Fibroblast of skin of right quadriceps (primary cell): Measurements from ENCODE around the gene PEX7.
"Not testable (repeated sequence)": the region's sequence is repeated elsewhere in the genome, so short reads cannot be mapped to it uniquely, and the experiment has no call there.

Experiments used
- DNase-seq: peaks from one replicate; pipeline ENCODE4 v3.0.0-alpha.2; 2013

The PEX7 gene

GRCh38 chr6:136846477-136846876 is 24.1 kb downstream of the PEX7 start:
- not testable (repeated sequence) for DNase-seq

DNA sequence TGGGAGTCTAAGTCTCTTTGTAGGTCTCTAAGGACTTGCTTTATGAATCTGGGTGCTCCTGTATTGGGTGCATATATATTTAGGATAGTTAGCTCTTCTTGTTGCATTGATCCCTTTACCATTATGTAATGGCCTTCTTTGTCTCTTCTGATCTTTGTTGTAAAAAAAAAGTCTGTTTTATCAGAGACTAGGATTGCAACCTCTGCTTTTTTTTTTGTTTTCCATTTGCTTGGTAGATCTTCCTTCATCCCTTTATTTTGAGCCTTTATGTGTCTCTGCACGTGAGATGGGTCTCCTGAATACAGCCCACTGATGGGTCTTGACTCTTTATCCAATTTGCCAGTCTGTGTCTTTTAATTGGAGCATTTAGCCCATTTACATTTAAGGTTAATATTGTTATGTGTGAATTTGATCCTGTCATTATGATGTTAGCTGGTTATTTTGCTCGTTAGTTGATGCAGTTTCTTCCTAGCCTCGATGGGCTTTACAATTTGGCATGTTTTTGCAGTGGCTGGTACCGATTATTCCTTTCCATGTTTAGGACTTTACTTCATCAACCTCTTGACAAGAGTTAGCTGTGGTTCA is 27.7 kb downstream of the PEX7 start:
- peak; percentile 26 for DNase-seq

GRCh38 chr6:136859430-136859829 is 37.0 kb downstream of the PEX7 start:
- no peak for DNase-seq

GRCh38 chr6:136860043-136860442 is 37.7 kb downstream of the PEX7 start:
- no peak for DNase-seq

DNA sequence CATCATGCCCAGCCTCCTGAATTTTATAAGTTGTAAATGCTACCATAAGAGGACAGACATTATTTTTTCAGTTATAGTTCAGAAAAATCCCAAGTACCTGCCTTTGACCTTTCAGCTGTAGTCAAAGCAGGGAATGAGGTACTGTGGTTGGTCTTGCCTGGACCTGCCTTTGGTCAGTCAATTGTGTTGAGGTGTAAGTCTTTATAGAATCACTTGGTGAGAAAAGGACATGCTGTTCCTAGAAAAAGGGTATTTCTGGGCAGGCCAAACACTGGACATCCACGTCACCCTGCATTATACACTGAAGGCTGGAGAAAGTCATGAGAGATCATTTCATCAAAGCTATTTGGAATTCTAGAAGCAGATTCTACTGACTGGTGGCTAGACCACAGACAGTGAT is 40.3 kb downstream of the PEX7 start:
- DNase-seq, result no peak

GRCh38 chr6:136863752-136864151 is 41.4 kb downstream of the PEX7 start:
- DNase-seq, result no peak

GRCh38 chr6:136864676-136865075 is 42.3 kb downstream of the PEX7 start:
- DNase-seq, result no peak

- DNase-seq, result peak; percentile 4
Observed at GRCh38 chr6:136866872-136867416, 44.6 kb downstream of the PEX7 start.

GRCh38 chr6:136869451-136869850 is 47.1 kb downstream of the PEX7 start:
- DNase-seq, result no peak

- DNase-seq, result peak; percentile 7
Observed at GRCh38 chr6:136873748-136874147, 51.4 kb downstream of the PEX7 start.

DNA sequence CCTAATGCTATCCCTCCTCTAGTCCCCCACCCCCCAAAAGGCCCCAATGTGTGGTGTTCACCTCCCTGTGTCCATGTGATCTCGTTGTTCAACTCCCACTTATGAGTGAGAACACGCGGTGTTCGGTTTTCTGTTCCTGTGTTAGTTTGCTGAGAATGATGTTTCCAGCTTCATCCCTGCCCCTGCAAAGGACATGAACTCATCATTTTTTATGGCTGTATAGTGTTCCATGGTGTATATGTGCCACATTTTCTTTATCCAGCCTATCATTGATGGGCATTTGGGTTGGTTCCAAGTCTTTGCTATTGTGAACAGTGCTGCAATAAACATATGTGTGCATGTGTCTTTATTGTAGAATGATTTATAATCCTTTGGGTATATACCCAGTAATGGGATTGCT is 54.1 kb downstream of the PEX7 start:
- not testable (repeated sequence) for DNase-seq

- no peak for DNase-seq
Observed at GRCh38 chr6:136880748-136881460, 58.5 kb downstream of the PEX7 start.

DNA sequence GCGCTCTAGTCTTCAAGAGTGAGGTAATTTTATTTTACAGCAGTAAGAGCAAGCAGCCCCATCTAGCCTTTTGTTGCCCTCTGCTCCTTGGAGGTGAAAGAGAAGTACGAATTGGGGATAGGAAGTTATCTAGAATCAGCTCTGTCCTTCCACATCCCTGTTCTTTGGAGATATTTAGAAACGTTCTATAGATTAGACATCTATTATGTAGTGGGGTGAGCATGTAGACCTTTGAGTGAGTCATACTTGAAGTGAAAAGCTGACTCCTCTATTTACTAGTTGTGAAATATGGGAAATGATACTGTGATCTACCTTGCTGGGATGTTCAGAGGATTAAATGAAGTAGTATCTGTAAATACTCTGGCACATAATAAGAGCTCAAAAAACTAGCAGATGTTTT is 63.7 kb downstream of the PEX7 start:
- DNase-seq, result no peak

- DNase-seq, result no peak
Observed at GRCh38 chr6:136887953-136888352, 65.6 kb downstream of the PEX7 start.

GRCh38 chr6:136889271-136890193 is 67.1 kb downstream of the PEX7 start:
- no peak for DNase-seq

GRCh38 chr6:136890194-136890839 is 67.9 kb downstream of the PEX7 start:
- no peak for DNase-seq

DNA sequence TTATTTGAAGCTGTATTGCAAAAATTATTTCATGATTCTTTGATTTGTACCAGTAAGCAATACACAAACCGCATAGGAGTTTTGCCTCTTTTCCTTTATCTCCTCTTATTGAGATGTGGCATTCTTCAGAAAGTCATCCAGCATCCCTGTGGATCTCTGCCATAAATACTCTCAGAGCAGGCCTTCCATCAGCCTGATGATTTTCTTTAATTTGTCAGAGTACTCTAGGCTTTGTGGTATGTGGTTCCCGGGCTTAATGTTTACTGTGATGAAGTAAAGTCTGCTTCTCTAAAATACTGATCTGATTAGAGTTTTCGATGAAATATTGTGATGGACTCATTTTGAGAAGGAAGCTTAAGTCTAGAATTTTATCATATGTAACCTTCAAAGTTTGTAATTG is 68.6 kb downstream of the PEX7 start:
- DNase-seq, result no peak

DNA sequence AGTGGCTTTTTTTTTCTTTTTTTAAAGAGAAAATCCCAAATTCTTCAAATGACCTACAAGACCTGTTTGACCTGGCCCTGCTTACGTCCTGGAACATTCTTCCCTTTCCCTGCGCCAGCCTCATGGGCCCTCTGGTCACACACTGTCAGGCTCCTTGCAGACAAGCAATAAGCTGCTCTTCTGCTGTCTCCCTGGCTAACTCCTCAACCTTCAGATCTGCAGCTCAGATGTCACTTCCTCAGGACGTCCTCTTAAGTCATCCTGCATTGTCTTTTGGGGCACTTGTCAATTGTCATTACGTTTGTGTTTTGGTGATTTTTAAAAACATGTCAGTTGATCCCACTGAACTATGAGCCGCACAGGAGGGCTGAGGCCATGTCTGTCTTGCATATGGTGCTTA is 70.8 kb downstream of the PEX7 start:
- no peak for DNase-seq

GRCh38 chr6:136895901-136896300 is 73.5 kb downstream of the PEX7 start:
- no peak for DNase-seq

GRCh38 chr6:136897071-136897470 is 74.7 kb downstream of the PEX7 start:
- DNase-seq, result no peak

- DNase-seq, result no peak
Observed at GRCh38 chr6:136901212-136901784, 78.9 kb downstream of the PEX7 start.

- not testable (repeated sequence) for DNase-seq
Observed at GRCh38 chr6:136904477-136904876, 82.1 kb downstream of the PEX7 start.

DNA sequence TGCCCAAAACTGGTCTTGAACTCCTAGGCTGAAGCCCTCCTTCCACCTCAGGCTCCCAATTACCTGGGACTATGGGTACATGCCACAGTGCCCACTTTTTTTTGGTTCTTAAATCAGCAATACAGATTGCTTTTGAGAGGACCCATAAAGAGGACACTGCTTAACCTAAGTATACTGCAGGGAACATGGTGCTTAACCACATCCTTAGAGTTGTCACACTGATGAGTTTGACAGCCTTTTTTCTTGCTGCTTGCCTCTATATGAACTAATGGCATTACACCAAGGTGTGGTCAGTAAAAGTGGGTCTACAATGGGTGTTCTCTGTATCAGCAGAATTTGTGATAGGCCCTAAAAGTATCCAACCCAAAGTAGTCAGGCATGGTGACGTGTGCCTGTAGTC is 92.6 kb downstream of the PEX7 start:
- no peak for DNase-seq
